H1 (cell line): Measurements from ENCODE around the gene MYOG. TPM values are rescaled to one million over a fixed set of nuclear protein-coding genes. Genes with fewer than 3 reads are reported as not detected.

Source experiments
- CTCF ChIA-PET: fragments of 300-600 bp; sonication (Branson Sonifier 250); formaldehyde crosslinking; loops from one replicate; lab custom pipeline; 2021; ENCODE audit not compliant: partially characterized antibody; lab: Charles Lee
- POLR2A ChIA-PET: fragments of 300-600 bp; sonication (Branson Sonifier 250); formaldehyde crosslinking; loops from one replicate; lab custom pipeline; 2021; ENCODE audit warnings: inconsistent platforms; ENCODE audit not compliant: partially characterized antibody; lab: Charles Lee
- DNase-seq, 2 experiments: peaks; one replicate each; pipeline versions ENCODE4 v3.0.0 to v3.0.0-alpha.2; 2010 to 2022; ENCODE audit warnings: low spot score in 2 of 2, low read depth in 1 of 2, mixed read lengths in 1 of 2
- FAIRE-seq: peaks from 2 replicates; lab custom pipeline; 2011; peaks lifted over from hg19 to GRCh38; lab: Jason Lieb, UNC
- H2AFZ ChIP-seq: 2 replicates; pipeline ENCODE4 v1.8.1; 2012; ENCODE audit warnings: low read length, inconsistent platforms
- H2AK5ac ChIP-seq: 2 replicates; pipeline ENCODE4 v1.6.1; 2013; ENCODE audit warnings: low read depth, low read length
- H2BK120ac ChIP-seq: replicated peaks from 2 replicates; pipeline ENCODE3; 2013; ENCODE audit warnings: low read depth, low read length, inconsistent platforms
- H2BK12ac ChIP-seq: 2 replicates; pipeline ENCODE4 v1.6.1; 2013; ENCODE audit warnings: low read depth, low read length
- H2BK15ac ChIP-seq: 2 replicates; pipeline ENCODE4 v1.6.1; 2013; ENCODE audit warnings: low read length
- H2BK20ac ChIP-seq: 2 replicates; pipeline ENCODE4 v1.6.1; 2013; ENCODE audit warnings: low read length
- H2BK5ac ChIP-seq: 2 replicates; pipeline ENCODE4 v1.6.1; 2013; ENCODE audit warnings: low read depth, low read length
- H3K14ac ChIP-seq: 2 replicates; pipeline ENCODE4 v1.6.1; 2013; ENCODE audit warnings: inconsistent platforms; ENCODE audit not compliant: insufficient read length
- H3K18ac ChIP-seq: 2 replicates; pipeline ENCODE4 v1.6.1; 2013; ENCODE audit warnings: low read length; ENCODE audit errors: extremely low read depth
- H3K23ac ChIP-seq: 2 replicates; pipeline ENCODE4 v1.6.1; 2013; ENCODE audit warnings: inconsistent platforms; ENCODE audit not compliant: insufficient read length
- H3K23me2 ChIP-seq: 2 replicates; pipeline ENCODE4 v1.6.1; 2013; ENCODE audit warnings: low read depth, low read length
- H3K27ac ChIP-seq: 2 replicates; pipeline ENCODE4 v1.6.1; 2011; ENCODE audit warnings: low read depth, low read length, inconsistent platforms
- H3K27me3 ChIP-seq, 4 experiments: replicated peaks in 1 of 4; 1 replicate in 1 of 4; 2 replicates in 3 of 4; pipeline versions ENCODE4 v1.6.1 to v1.8.1; 2011 to 2013; ENCODE audit warnings: low read length in 3 of 4, mild to moderate bottlenecking in 3 of 4, inconsistent platforms in 2 of 4, mixed read lengths in 2 of 4, moderate library complexity in 1 of 4; ENCODE audit not compliant: control insufficient read depth in 3 of 4, insufficient read depth in 3 of 4; ENCODE audit errors: extremely low read depth in 1 of 4
- H3K36me3 ChIP-seq, 4 experiments: 2 replicates each; pipeline versions ENCODE4 v1.6.1 to v1.8.1; 2011 to 2013; ENCODE audit warnings: mild to moderate bottlenecking in 4 of 4, low read length in 3 of 4, moderate library complexity in 2 of 4, control low read depth in 1 of 4, inconsistent platforms in 1 of 4; ENCODE audit not compliant: insufficient read depth in 4 of 4, control insufficient read depth in 2 of 4
- H3K4ac ChIP-seq: replicated peaks from 2 replicates; pipeline ENCODE3; 2013; ENCODE audit warnings: low read length, low read depth, mixed read lengths, inconsistent platforms; ENCODE audit not compliant: insufficient read length
- H3K4me1 ChIP-seq, 4 experiments: replicated peaks in 1 of 4; 1 replicate in 1 of 4; 2 replicates in 3 of 4; pipeline versions ENCODE4 v1.6.1 to v1.8.1; 2011 to 2013; ENCODE audit warnings: low read length in 3 of 4, inconsistent platforms in 2 of 4, mixed read lengths in 1 of 4; ENCODE audit not compliant: insufficient read depth in 4 of 4, control insufficient read depth in 3 of 4
- H3K4me2 ChIP-seq, 2 experiments: 2 replicates each; pipeline versions ENCODE4 v1.6.1 to v1.8.1; 2011 to 2013; ENCODE audit warnings: low read depth in 2 of 2, low read length in 2 of 2, control low read depth in 1 of 2, inconsistent platforms in 1 of 2, mild to moderate bottlenecking in 1 of 2; ENCODE audit not compliant: insufficient read depth in 1 of 2
- H3K4me3 ChIP-seq, 4 experiments: fragments of 200-600, 300-600 bp in 1 of 4; sonication (generic), shearing (Covaris generic), sonication (Bioruptor Twin) in 1 of 4; 2 replicates each; pipeline versions ENCODE4 v1.5.1 to v1.8.1; 2011 to 2016; ENCODE audit warnings: low read length in 4 of 4, low read depth in 3 of 4, control low read depth in 2 of 4, inconsistent platforms in 2 of 4, mild to moderate bottlenecking in 2 of 4, mixed read lengths in 1 of 4, moderate library complexity in 1 of 4; ENCODE audit not compliant: insufficient read depth in 2 of 4; ENCODE audit errors: extremely low read depth in 1 of 4
- H3K56ac ChIP-seq: replicated peaks from 2 replicates; pipeline ENCODE3; 2013; ENCODE audit warnings: low read depth, mild to moderate bottlenecking, mixed read lengths, low read length, inconsistent platforms; ENCODE audit not compliant: insufficient read length
- H3K79me1 ChIP-seq: 2 replicates; pipeline ENCODE4 v1.6.1; 2013; ENCODE audit warnings: low read depth, low read length, control low read depth
- H3K79me2 ChIP-seq, 2 experiments: 2 replicates each; pipeline versions ENCODE4 v1.6.1 to v1.8.1; 2012 to 2013; ENCODE audit warnings: low read length in 2 of 2, mild to moderate bottlenecking in 2 of 2, inconsistent platforms in 1 of 2; ENCODE audit not compliant: insufficient read depth in 2 of 2, control insufficient read depth in 1 of 2
- H3K9ac ChIP-seq, 4 experiments: replicated peaks in 1 of 4; 1 replicate in 1 of 4; 2 replicates in 3 of 4; pipeline versions ENCODE4 v1.6.1 to v1.8.1; 2011 to 2013; ENCODE audit warnings: low read depth in 3 of 4, low read length in 3 of 4, control low read depth in 2 of 4, mild to moderate bottlenecking in 2 of 4, moderate library complexity in 2 of 4, inconsistent platforms in 1 of 4; ENCODE audit errors: extremely low read depth in 1 of 4
- H3K9me3 ChIP-seq, 2 experiments: 2 replicates each; pipeline versions ENCODE4 v1.6.1 to v1.8.1; 2012 to 2013; ENCODE audit warnings: mild to moderate bottlenecking in 2 of 2, moderate library complexity in 2 of 2, control low read depth in 1 of 2, inconsistent platforms in 1 of 2, low read depth in 1 of 2, low read length in 1 of 2, mixed read lengths in 1 of 2; ENCODE audit not compliant: insufficient read depth in 2 of 2
- H4K20me1 ChIP-seq, 2 experiments: replicated peaks in 1 of 2; 2 replicates each; pipeline versions ENCODE3 to v1.8.1; 2011 to 2013; ENCODE audit warnings: inconsistent platforms in 2 of 2, low read length in 2 of 2, mild to moderate bottlenecking in 1 of 2; ENCODE audit not compliant: insufficient read depth in 2 of 2, control insufficient read depth in 1 of 2
- H4K5ac ChIP-seq: 2 replicates; pipeline ENCODE4 v1.6.1; 2013; ENCODE audit warnings: low read length, low read depth, mixed read lengths, inconsistent platforms; ENCODE audit not compliant: insufficient read length
- H4K8ac ChIP-seq: 2 replicates; pipeline ENCODE4 v1.8.0; 2013; ENCODE audit warnings: mild to moderate bottlenecking, moderate library complexity, low read length, inconsistent platforms; ENCODE audit not compliant: insufficient read depth; ENCODE audit errors: extremely low read depth
- H4K91ac ChIP-seq: replicated peaks from 2 replicates; pipeline ENCODE3; 2013; ENCODE audit warnings: low read length, mixed read lengths, inconsistent platforms; ENCODE audit not compliant: insufficient read length
- CHD1 ChIP-seq: IDR thresholded peaks from 2 replicates; pipeline ENCODE4 v1.6.1; 2012; ENCODE audit warnings: low read depth, low read length, improper control_type of control experiment
- JUN ChIP-seq: IDR thresholded peaks from 2 replicates; pipeline ENCODE4 v1.6.1; 2011; ENCODE audit warnings: low read depth, mild to moderate bottlenecking, improper control_type of control experiment, low read length
- MAX ChIP-seq: IDR thresholded peaks from 2 replicates; pipeline ENCODE4 v1.6.1; 2012; ENCODE audit warnings: inconsistent platforms
- RAD21 ChIP-seq, 2 experiments: IDR thresholded peaks in 1 of 2; conservative IDR thresholded peaks in 1 of 2; 2 replicates each; pipeline ENCODE4 v1.6.1; 2011; ENCODE audit warnings: low read depth in 2 of 2, low read length in 2 of 2, improper control_type of control experiment in 1 of 2, inconsistent platforms in 1 of 2, mild to moderate bottlenecking in 1 of 2, moderate library complexity in 1 of 2
- TAF7 ChIP-seq: optimal IDR thresholded peaks from 2 replicates; pipeline ENCODE3; 2011; ENCODE audit warnings: low read depth, mild to moderate bottlenecking, inconsistent platforms, low read length, moderate library complexity, borderline replicate concordance
- TEAD4 ChIP-seq: IDR thresholded peaks from 2 replicates; pipeline ENCODE4 v1.6.1; 2012; ENCODE audit warnings: low read depth, low read length, inconsistent platforms, mixed read lengths
- WGBS, 2 experiments: shearing (Covaris generic) in 1 of 2; methylation state at CpG; one replicate each; pipeline versions ENCODE4 v1.1.6 to v1.1.7; 2013 to 2015; ENCODE audit warnings: low lambda C conversion rate in 2 of 2, mixed read lengths in 2 of 2, inconsistent platforms in 1 of 2, low coverage in 1 of 2, missing lambda C conversion rate in 1 of 2; ENCODE audit not compliant: insufficient replicate concordance in 2 of 2, insufficient coverage in 1 of 2, insufficient read length in 1 of 2; ENCODE audit errors: extremely low coverage in 1 of 2, missing lambda C conversion rate in 1 of 2; 5-methylcytosine and 5-hydroxymethylcytosine counted together
- polyA plus RNA-seq, 7 experiments: library from polyadenylated mRNA; depleted of rRNA in 3 of 7; stranded (reverse) in 5 of 7; unstranded in 2 of 7; fragments of >200 nt in 5 of 7; fragments of 200-250 nt in 2 of 7; gene quantifications; 1 replicate in 5 of 7; 2 replicates in 1 of 7; 4 replicates in 1 of 7; pipeline versions ENCODE4 v1.2.1 to v1.2.3, GENCODE V29; 2011 to 2013; ENCODE audit warnings: missing spikeins in 2 of 7, mixed read lengths in 2 of 7
- total RNA-seq: library from RNA; stranded (reverse); fragmentation: NEBNext Ultra II Directional; extraction: Animal tissue kit (Norgen Biotek cat#: 25700); gene quantifications from 2 replicates; pipeline ENCODE4 v1.2.1, GENCODE V29; 2021

The MYOG gene
- total and polyA plus RNA-seq, 2 of the 8 experiments (the other 6 are each of a cell fraction or from before 2014, with no cell fraction given) = not detected

- H2AFZ ChIP-seq = no peak overlapping the region
- no peak overlapping the region for H2BK12ac ChIP-seq
- peaks cover 2 to 15% (median 5%) of the 10 kb centered on the region in 4 experiments for H3K4me1 ChIP-seq
- no peak overlapping the region for H3K14ac ChIP-seq
- H3K23me2 ChIP-seq = no peaks in the 10 kb centered on the region
- no peak overlapping the region for H4K8ac ChIP-seq
- no peak overlapping the region for H3K9ac ChIP-seq
- H3K4me2 ChIP-seq = no peak overlapping the region
- H2BK5ac ChIP-seq = no peak overlapping the region
- H3K79me1 ChIP-seq = peaks cover 2% of the 10 kb centered on the region; the same call in 1 of the 2 replicates
- H2AK5ac ChIP-seq = no peak overlapping the region; the same call in 1 of the 2 replicates
- peak overlapping the region; percentile 7 for H4K91ac ChIP-seq
- H3K36me3 ChIP-seq = no peaks in the 10 kb centered on the region
- H4K5ac ChIP-seq = no peak overlapping the region
- CTCF ChIA-PET = interaction anchor here (0.6 to 49.7 kb wide), 15 partner anchors 10 to 310 kb away, joined by 3 to 1089 read pairs (median 4); partner anchors contain the start of genes ADORA1 and PPFIA4
- H3K4me3 ChIP-seq = no peak overlapping the region
- no peak overlapping the region for H3K4ac ChIP-seq
- no peak overlapping the region for H2BK20ac ChIP-seq
- H3K23ac ChIP-seq = no peak overlapping the region
- H3K79me2 ChIP-seq = no peaks in the 10 kb centered on the region
- DNase-seq = no peak
- H3K18ac ChIP-seq = no peak overlapping the region
- TF ChIP-seq CHD1 (no peak), RAD21 (IDR thresholded peaks at IDR 0.05 in 1 of 2, conservative IDR thresholded peaks at IDR 0.05 in 1 of 2; ENCODE audit: low read depth in 2 of 2, low read length in 2 of 2) (no peak), TEAD4 (no peak), MAX (no peak), TAF7 (no peak), JUN (no peak)
- TF ChIP-seq, all 59 proteins: peak for 0
- no peak for FAIRE-seq
- Histone ChIP-seq H3K56ac (no peak overlapping the region), H3K9me3 (no peaks in the 10 kb centered on the region), H4K20me1 (no peaks in the 10 kb centered on the region), H2BK120ac (no peak overlapping the region), H3K27ac (no peak overlapping the region), H3K27me3 (no peaks in the 10 kb centered on the region), H2BK15ac (no peak overlapping the region)
- 38% methylated on average over 1 of the region's 2 CpGs; no CpG with 5 or more reads in 1 of the 2 experiments for WGBS, 2 experiments
- POLR2A ChIA-PET = interaction anchor here (1.4 to 2.1 kb wide), 3 partner anchors 9 to 29 kb away, joined by 6 to 8 read pairs (median 7); partner anchors contain the start of genes PPFIA4 and TMEM183A
Observed at GRCh38 chr1:203036537-203036936, 49.3 kb downstream of the MYOG start.
